OCI-M2 (cell line): Measurements from ENCODE around the gene ADGRB3.
"Not testable (repeated sequence)": the region's sequence is repeated elsewhere in the genome, so short reads cannot be mapped to it uniquely, and the experiment has no call there.

Experiments used
- DNase-seq: peaks from one replicate; lab custom pipeline; 2025; ENCODE audit not compliant: unreplicated experiment; lab: John Stamatoyannopoulos, UW

Gene ADGRB3

GRCh38 chr6:69106511-69106910 lies 471.4 kb downstream of the ADGRB3 start:
- DNase-seq = no peak

- DNase-seq = no peak
Measured at GRCh38 chr6:69111301-69111700, 476.2 kb downstream of the ADGRB3 start.

GRCh38 chr6:69116658-69117057 lies 481.6 kb downstream of the ADGRB3 start:
- DNase-seq = no peak

- DNase-seq = not testable (repeated sequence)
Measured at GRCh38 chr6:69121461-69122406, 486.7 kb downstream of the ADGRB3 start.

- no peak for DNase-seq
Measured at GRCh38 chr6:69122407-69122773, 487.3 kb downstream of the ADGRB3 start.

GRCh38 chr6:69128411-69128810 lies 493.3 kb downstream of the ADGRB3 start:
- DNase-seq = no peak

GRCh38 chr6:69129046-69129445 lies 494.0 kb downstream of the ADGRB3 start:
- DNase-seq = no peak

- no peak for DNase-seq
Measured at GRCh38 chr6:69135927-69136326, 500.8 kb downstream of the ADGRB3 start.

- no peak for DNase-seq
Measured at GRCh38 chr6:69138148-69138547, 503.1 kb downstream of the ADGRB3 start.

- DNase-seq = no peak
Measured at GRCh38 chr6:69138893-69139494, 503.9 kb downstream of the ADGRB3 start.

- no peak for DNase-seq
Measured at GRCh38 chr6:69145062-69145461, 510.0 kb downstream of the ADGRB3 start.

- DNase-seq = no peak
Measured at GRCh38 chr6:69146385-69146784, 511.3 kb downstream of the ADGRB3 start.

- DNase-seq = no peak
Measured at GRCh38 chr6:69155467-69155866, 520.4 kb downstream of the ADGRB3 start.

- no peak for DNase-seq
Measured at GRCh38 chr6:69162811-69163210, 527.7 kb downstream of the ADGRB3 start.

- DNase-seq = no peak
Measured at GRCh38 chr6:69164564-69165229, 529.6 kb downstream of the ADGRB3 start.

GRCh38 chr6:69179681-69180080 lies 544.6 kb downstream of the ADGRB3 start:
- no peak for DNase-seq

GRCh38 chr6:69180361-69181067 lies 545.4 kb downstream of the ADGRB3 start:
- DNase-seq = no peak

GRCh38 chr6:69181964-69182363 lies 546.9 kb downstream of the ADGRB3 start:
- DNase-seq = no peak

- no peak for DNase-seq
Measured at GRCh38 chr6:69185276-69185675, 550.2 kb downstream of the ADGRB3 start.

- DNase-seq = no peak
Measured at GRCh38 chr6:69202768-69203167, 567.7 kb downstream of the ADGRB3 start.

GRCh38 chr6:69216127-69216526 lies 581.0 kb downstream of the ADGRB3 start:
- no peak for DNase-seq
